NB4 (cell line): ENCODE data around the gene RTF2.
A peak's percentile ranks its signal among the peaks of the same experiment; 100 is the strongest.

Source experiments
- DNase-seq: peaks from one replicate; pipeline ENCODE4 v3.0.0; 2010; ENCODE audit warnings: low read depth
- H3K4me3 ChIP-seq: one replicate; pipeline ENCODE4 v1.5.1; 2011; ENCODE audit warnings: mild to moderate bottlenecking, low read depth, low read length, moderate library complexity
- CTCF ChIP-seq: IDR thresholded peaks from one replicate; pipeline ENCODE4 v1.5.1; 2012; ENCODE audit warnings: low read depth, low read length
- MYC ChIP-seq: IDR thresholded peaks from 2 replicates; pipeline ENCODE4 v1.6.1; 2011; ENCODE audit warnings: low read depth, low read length
- POLR2A ChIP-seq: IDR thresholded peaks from 2 replicates; pipeline ENCODE4 v1.6.1; 2011; ENCODE audit warnings: mild to moderate bottlenecking; ENCODE audit not compliant: insufficient read length; ENCODE audit errors: extremely low read depth
- TF ChIP-seq, protein P1 (sequence below): IDR thresholded peaks from 2 replicates; pipeline ENCODE4 v1.6.1; 2011; ENCODE audit warnings: low read depth, low read length

RTF2 gene

DNA sequence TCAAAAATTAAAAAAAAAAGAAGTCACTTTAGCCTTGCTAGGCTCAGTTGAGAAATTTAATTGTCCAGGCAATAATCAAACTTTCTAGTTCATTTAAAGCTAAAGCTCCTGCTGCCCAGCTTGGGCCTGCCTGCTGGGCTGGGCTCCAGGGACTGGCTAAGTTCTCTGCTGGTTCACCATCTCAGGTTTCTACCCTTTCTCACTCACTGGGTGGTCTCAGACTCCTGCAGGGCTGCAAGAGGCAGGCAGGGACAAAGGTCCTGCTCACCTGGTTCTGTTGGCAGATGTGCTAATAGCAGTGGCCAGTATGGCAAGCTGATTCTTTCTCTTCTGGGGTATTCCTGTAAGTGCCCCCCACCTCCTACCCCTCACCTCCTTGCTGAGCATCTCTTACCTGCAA lies 21.2 kb upstream of the RTF2 start:
- TF ChIP-seq CTCF (no peak), MYC (no peak), POLR2A (no peak)
- TF ChIP-seq, protein P1, sequence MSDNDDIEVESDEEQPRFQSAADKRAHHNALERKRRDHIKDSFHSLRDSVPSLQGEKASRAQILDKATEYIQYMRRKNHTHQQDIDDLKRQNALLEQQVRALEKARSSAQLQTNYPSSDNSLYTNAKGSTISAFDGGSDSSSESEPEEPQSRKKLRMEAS, result no peak
- DNase-seq, result no peak
- H3K4me3 ChIP-seq, result no peak overlapping the region

GRCh38 chr20:56449459-56449858 lies 19.0 kb upstream of the RTF2 start:
- no peak overlapping the region for H3K4me3 ChIP-seq
- DNase-seq, result no peak
- TF ChIP-seq CTCF (no peak), MYC (no peak), POLR2A (no peak)
- TF ChIP-seq, protein P1, result no peak

DNA sequence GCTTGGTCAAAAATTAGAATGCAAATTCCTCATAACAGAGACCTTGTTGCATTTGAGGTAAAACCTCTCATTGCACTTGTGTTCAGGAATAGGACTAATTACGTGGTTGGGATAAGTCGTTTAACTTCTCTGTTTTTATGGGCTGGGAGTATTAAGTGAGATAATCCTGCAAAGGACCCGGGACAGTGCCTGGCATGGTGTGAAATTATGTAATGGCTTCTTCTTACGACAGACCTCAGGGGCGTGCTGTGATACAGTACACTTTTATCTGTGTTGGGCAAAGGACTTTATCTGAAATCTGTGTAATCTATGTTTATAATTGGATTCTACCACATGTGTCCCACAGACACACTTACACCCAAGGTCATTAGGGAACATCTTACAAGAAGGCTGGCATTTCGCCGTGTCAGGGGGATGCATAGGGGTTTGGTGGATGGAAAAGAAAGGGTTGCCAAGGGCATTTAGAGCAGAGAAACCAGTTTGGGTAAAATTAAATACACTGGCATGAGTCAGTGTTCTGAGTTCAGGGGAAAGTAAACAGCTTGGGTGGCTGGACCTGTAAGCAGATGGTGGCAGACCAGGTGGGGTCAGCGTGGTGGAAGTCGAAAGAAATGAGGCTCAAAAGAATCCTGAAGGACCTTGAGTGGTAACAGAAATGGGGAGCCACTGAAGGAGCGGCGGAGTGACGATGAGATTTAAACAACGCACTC lies 17.2 kb upstream of the RTF2 start:
- H3K4me3 ChIP-seq, result no peak overlapping the region
- DNase-seq, result peak; percentile 59
- TF ChIP-seq CTCF, result no peak
- TF ChIP-seq, protein P1, result no peak
- TF ChIP-seq MYC, result no peak
- TF ChIP-seq POLR2A, result no peak

DNA sequence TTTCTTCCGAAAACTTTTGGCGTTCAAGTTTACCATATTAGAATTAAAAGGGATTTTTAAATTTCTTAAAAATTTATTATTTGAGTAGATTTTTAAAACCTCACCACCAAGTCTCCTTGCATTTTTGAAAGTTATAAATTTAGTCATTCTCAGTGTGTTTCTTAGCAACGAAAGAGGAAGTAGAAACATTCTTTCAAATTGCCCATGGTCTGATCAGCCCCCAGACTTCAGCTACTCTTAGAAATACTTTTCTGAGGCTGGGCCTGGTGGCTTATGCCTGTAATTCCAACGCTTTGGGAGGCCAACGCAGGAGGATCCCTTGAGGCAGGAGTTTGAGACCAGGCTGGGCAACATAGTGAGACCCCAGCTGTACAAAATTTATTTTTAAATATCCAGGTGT lies 15.1 kb upstream of the RTF2 start:
- H3K4me3 ChIP-seq, result no peak overlapping the region
- DNase-seq, result peak; percentile 62
- TF ChIP-seq CTCF (no peak), MYC (no peak)
- TF ChIP-seq, protein P1, result no peak

DNA sequence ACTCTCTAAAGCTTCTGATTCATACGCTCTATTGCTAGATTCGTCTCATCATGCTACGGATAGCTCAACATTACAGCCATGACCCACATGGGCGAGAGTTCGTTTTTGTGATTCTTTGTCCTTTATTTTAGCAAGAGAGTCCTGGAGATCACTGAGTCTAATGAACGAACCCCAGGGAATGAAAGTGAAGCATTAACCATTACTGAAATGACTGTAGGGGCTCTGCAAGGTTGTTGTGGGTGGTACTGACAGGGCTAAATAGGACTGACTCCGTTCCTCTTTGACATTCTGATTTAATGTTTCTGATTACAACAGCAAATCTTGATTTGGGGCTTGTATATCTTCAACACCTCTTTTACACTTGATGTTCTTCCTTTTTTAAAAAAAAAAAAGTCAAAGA lies 13.7 kb upstream of the RTF2 start:
- DNase-seq, result no peak

More for the DNA sequence above, 13.7 kb upstream of the RTF2 start:
- H3K4me3 ChIP-seq, result no peak overlapping the region
- TF ChIP-seq MYC, result no peak
- TF ChIP-seq, protein P1, result no peak
- no peak for TF ChIP-seq CTCF
- no peak for TF ChIP-seq POLR2A
